Stimulated activated CD4-positive, alpha-beta T cell treated with anti-CD3 and anti-CD28 coated beads, TNF-alpha, amount 100 ng/mL, for 48 hours (primary cell): Measurements from ENCODE around the gene ZSCAN32.

Experiments used
- DNase-seq, 3 donors: peaks; one replicate each; pipeline ENCODE4 v3.0.0-alpha.2; 2020; ENCODE audit warnings: low read depth in 3 of 3

Gene ZSCAN32

GRCh38 chr16:3358871-3359270 lies 41.9 kb downstream of the ZSCAN32 start:
- no peak for DNase-seq

- no peak for DNase-seq
Measured at GRCh38 chr16:3356118-3356517, 44.7 kb downstream of the ZSCAN32 start.

GRCh38 chr16:3355589-3355988 lies 45.2 kb downstream of the ZSCAN32 start, which contains the start of gene OR2C1:
Gene OR2C1 (plus strand): TSS chr16:3355889. CDS start chr16:3355941, 52 bp downstream.
- no peak for DNase-seq

GRCh38 chr16:3349175-3349574 lies 51.6 kb downstream of the ZSCAN32 start:
- no peak for DNase-seq

- no peak for DNase-seq
Measured at GRCh38 chr16:3348547-3349167, 52.1 kb downstream of the ZSCAN32 start.

GRCh38 chr16:3347586-3347985 lies 53.2 kb downstream of the ZSCAN32 start:
- DNase-seq = no peak

GRCh38 chr16:3346041-3346440 lies 54.8 kb downstream of the ZSCAN32 start:
- no peak for DNase-seq
